Mesenchymal stem cell (in vitro differentiated cells and primary cell): ENCODE measurements around the gene ULBP1.
"Not testable (repeated sequence)": the region's sequence is repeated elsewhere in the genome, so short reads cannot be mapped to it uniquely, and the experiment has no call there.

Experiments used
- DNase-seq: peaks from one replicate; pipeline ENCODE4 v3.0.0-alpha.2; 2013
- H2AFZ ChIP-seq: one replicate; pipeline ENCODE4 v1.6.1; 2013; ENCODE audit warnings: low read depth, mild to moderate bottlenecking, control low read depth, inconsistent platforms, low read length, moderate library complexity
- H2AK5ac ChIP-seq: 2 replicates; pipeline ENCODE4 v1.6.1; 2013; ENCODE audit warnings: low read length, moderate library complexity, mild to moderate bottlenecking, inconsistent platforms; ENCODE audit not compliant: severe bottlenecking
- H2BK120ac ChIP-seq: one replicate; pipeline ENCODE4 v1.6.1; 2013; ENCODE audit warnings: low read depth, mild to moderate bottlenecking, inconsistent platforms, low read length, moderate library complexity
- H2BK12ac ChIP-seq, 2 experiments: one replicate each; pipeline ENCODE4 v1.6.1; 2013; ENCODE audit warnings: inconsistent platforms in 2 of 2, low read length in 2 of 2, mild to moderate bottlenecking in 2 of 2, moderate library complexity in 2 of 2, control low read depth in 1 of 2
- H2BK15ac ChIP-seq: one replicate; pipeline ENCODE4 v1.6.1; 2013; ENCODE audit warnings: mild to moderate bottlenecking, low read depth, inconsistent platforms; ENCODE audit not compliant: poor library complexity, severe bottlenecking
- H2BK5ac ChIP-seq: 2 replicates; pipeline ENCODE4 v1.6.1; 2013; ENCODE audit warnings: low read depth, mild to moderate bottlenecking, low read length, control low read depth, inconsistent platforms; ENCODE audit not compliant: poor library complexity, severe bottlenecking
- H3K14ac ChIP-seq, 2 experiments: one replicate each; pipeline ENCODE4 v1.6.1; 2013; ENCODE audit warnings: inconsistent platforms in 2 of 2, low read length in 2 of 2, control low read depth in 1 of 2, mild to moderate bottlenecking in 1 of 2, moderate library complexity in 1 of 2
- H3K18ac ChIP-seq, 2 experiments: one replicate each; pipeline ENCODE4 v1.6.1; 2013; ENCODE audit warnings: inconsistent platforms in 2 of 2, low read length in 2 of 2, control low read depth in 1 of 2, low read depth in 1 of 2, mild to moderate bottlenecking in 1 of 2
- H3K23ac ChIP-seq, 2 experiments: one replicate each; pipeline ENCODE4 v1.6.1; 2013; ENCODE audit warnings: inconsistent platforms in 2 of 2, low read length in 2 of 2, mild to moderate bottlenecking in 2 of 2, moderate library complexity in 2 of 2, control low read depth in 1 of 2
- H3K27ac ChIP-seq: 2 replicates; pipeline ENCODE4 v1.5.1; 2013; ENCODE audit warnings: mild to moderate bottlenecking, moderate library complexity, low read length, control low read depth, inconsistent platforms; ENCODE audit not compliant: poor library complexity, severe bottlenecking
- H3K27me3 ChIP-seq, 2 experiments: 2 replicates each; pipeline versions ENCODE4 v1.6.1 to v1.7.0; 2013; ENCODE audit warnings: low read length in 2 of 2, mild to moderate bottlenecking in 2 of 2, moderate library complexity in 2 of 2, control low read depth in 1 of 2, inconsistent platforms in 1 of 2; ENCODE audit not compliant: control insufficient read depth in 1 of 2, insufficient read depth in 1 of 2
- H3K36me3 ChIP-seq, 2 experiments: 2 replicates each; pipeline versions ENCODE4 v1.6.1 to v1.7.0; 2013; ENCODE audit warnings: low read length in 2 of 2, control low read depth in 1 of 2, inconsistent platforms in 1 of 2, low read depth in 1 of 2, mild to moderate bottlenecking in 1 of 2; ENCODE audit not compliant: insufficient read depth in 2 of 2, control insufficient read depth in 1 of 2
- H3K4ac ChIP-seq, 2 experiments: one replicate each; pipeline ENCODE4 v1.6.1; 2013; ENCODE audit warnings: inconsistent platforms in 2 of 2, low read length in 2 of 2, mild to moderate bottlenecking in 2 of 2, moderate library complexity in 2 of 2, control low read depth in 1 of 2, low read depth in 1 of 2
- H3K4me1 ChIP-seq: 2 replicates; pipeline ENCODE4 v1.6.1; 2013; ENCODE audit warnings: low read depth, low read length, control low read depth; ENCODE audit not compliant: control insufficient read depth, insufficient read depth
- H3K4me2 ChIP-seq: 2 replicates; pipeline ENCODE4 v1.6.1; 2013; ENCODE audit warnings: low read length, mild to moderate bottlenecking, inconsistent platforms; ENCODE audit not compliant: poor library complexity, severe bottlenecking
- H3K4me3 ChIP-seq, 2 experiments: 2 replicates each; pipeline versions ENCODE4 v1.5.1 to v1.7.0; 2013; ENCODE audit warnings: low read length in 2 of 2, mild to moderate bottlenecking in 2 of 2, control low read depth in 1 of 2, low read depth in 1 of 2; ENCODE audit not compliant: insufficient read depth in 1 of 2
- H3K79me1 ChIP-seq: replicated peaks from 2 replicates; pipeline ENCODE4 v1.6.1; 2013; ENCODE audit warnings: mild to moderate bottlenecking, control low read depth, low read length, inconsistent platforms; ENCODE audit not compliant: poor library complexity, severe bottlenecking
- H3K9ac ChIP-seq: 2 replicates; pipeline ENCODE4 v1.7.0; 2013; ENCODE audit warnings: mild to moderate bottlenecking, low read length, moderate library complexity
- H3K9me3 ChIP-seq: 2 replicates; pipeline ENCODE4 v1.7.0; 2013; ENCODE audit warnings: mild to moderate bottlenecking, low read length; ENCODE audit not compliant: control insufficient read depth
- H4K8ac ChIP-seq: one replicate; pipeline ENCODE4 v1.6.1; 2013; ENCODE audit warnings: inconsistent platforms, mild to moderate bottlenecking, low read length, moderate library complexity
- H4K91ac ChIP-seq: one replicate; pipeline ENCODE4 v1.6.1; 2013; ENCODE audit warnings: mild to moderate bottlenecking, low read length, inconsistent platforms
- WGBS: methylation state at CpG from one replicate; pipeline ENCODE4 v1.1.7; 2013; ENCODE audit warnings: mixed read lengths; 5-methylcytosine and 5-hydroxymethylcytosine counted together

ULBP1 gene

DNA sequence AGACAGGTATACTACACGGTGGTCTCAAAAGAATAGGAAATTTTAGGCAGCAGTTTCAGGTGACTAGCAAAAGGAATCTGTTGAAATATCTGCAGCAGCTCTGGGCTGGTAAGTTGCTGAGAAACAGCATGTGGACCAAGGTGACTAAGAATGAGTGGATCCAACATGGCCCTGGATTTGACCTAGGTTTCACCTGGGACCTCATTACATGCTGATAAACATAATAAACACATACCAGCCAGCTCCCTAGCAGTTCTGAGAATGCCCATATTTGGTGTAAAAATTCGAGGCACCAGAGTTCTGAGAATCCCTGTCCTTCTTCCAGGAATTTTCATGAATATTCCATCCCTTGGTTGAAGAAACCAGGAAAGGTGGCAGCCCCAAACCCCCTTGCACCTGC lies 10.4 kb upstream of the ULBP1 start:
- H3K9ac ChIP-seq, H2BK5ac ChIP-seq, H3K18ac ChIP-seq, H3K14ac ChIP-seq, H4K91ac ChIP-seq, H2BK15ac ChIP-seq, H4K8ac ChIP-seq, H3K27ac ChIP-seq, H3K4ac ChIP-seq, H3K36me3 ChIP-seq, H3K23ac ChIP-seq, H3K4me3 ChIP-seq, H3K4me1 ChIP-seq, DNase-seq, H3K79me1 ChIP-seq, H2AFZ ChIP-seq, H2BK12ac ChIP-seq, H3K4me2 ChIP-seq, H2AK5ac ChIP-seq, H3K9me3 ChIP-seq, H2BK120ac ChIP-seq: not testable (repeated sequence)
- H3K27me3 ChIP-seq, result peaks cover 59 to 84% of the 10 kb centered on the region in 2 experiments
- 54% methylated on average over 2 of the region's 2 CpGs for WGBS

DNA sequence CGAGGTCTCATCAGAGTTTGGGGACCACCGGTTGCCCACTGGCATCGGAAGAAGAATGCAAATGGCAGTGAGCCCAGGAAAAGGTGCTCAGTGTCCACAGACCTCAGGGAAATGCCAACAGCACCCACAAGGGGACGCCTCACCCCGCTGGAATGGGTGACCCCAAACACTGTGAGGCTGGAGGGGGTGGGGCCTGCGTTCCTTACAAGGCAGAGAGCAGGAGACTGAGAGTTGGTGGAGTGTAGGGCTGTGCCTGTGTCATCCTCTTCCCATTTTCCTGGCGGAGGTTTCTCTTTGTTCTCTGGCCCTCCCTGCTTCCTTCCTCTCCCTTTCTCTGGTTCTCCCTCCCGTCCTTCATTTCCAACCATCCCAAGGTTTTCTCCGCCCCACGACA lies 9.8 kb upstream of the ULBP1 start:
- not testable (repeated sequence) for H3K36me3 ChIP-seq, H3K9me3 ChIP-seq, H4K91ac ChIP-seq, H3K23ac ChIP-seq, H3K9ac ChIP-seq, H3K4me3 ChIP-seq, H3K27ac ChIP-seq, H2BK5ac ChIP-seq, H2BK15ac ChIP-seq, H2AFZ ChIP-seq, H3K4ac ChIP-seq, DNase-seq, H2BK12ac ChIP-seq, H3K4me2 ChIP-seq, H3K4me1 ChIP-seq, H2AK5ac ChIP-seq, H3K14ac ChIP-seq, H4K8ac ChIP-seq, H3K79me1 ChIP-seq, H2BK120ac ChIP-seq, H3K18ac ChIP-seq
- no CpG with 5 or more reads among the region's 10 CpGs for WGBS
- H3K27me3 ChIP-seq, result peaks cover 59 to 87% of the 10 kb centered on the region in 2 experiments

DNA sequence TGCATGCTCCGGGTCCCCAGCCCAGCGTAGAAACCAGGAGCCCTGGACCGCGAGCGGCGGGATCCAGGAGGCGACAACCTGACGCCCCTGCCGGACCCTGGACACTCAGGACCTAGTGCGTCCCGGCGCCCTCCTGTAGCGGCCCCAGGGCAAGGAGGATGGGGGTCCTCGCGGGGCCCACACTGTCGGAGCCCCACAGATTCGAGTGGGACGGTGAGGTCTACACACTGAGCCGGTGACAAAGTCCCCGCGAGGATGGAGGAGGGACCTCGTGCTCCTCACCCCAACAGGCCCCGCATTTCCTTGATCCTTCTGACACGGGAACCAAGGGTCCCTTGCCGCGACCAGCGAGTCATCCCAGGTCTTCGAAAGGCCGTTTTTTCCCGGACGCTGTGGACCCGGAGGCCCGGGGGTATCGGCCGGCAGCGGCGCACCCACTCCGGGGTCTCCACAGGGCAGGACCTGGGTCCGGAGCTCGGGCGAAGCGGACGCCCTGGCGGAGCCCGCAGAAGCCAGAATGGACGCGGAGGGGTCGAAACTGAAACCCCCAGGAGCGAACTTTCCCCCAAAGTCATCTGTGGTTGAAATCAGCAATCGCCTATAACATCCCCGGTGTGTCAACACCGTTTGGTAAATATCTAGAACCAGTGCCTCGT lies 9.3 kb upstream of the ULBP1 start:
- not testable (repeated sequence) for H3K4me2 ChIP-seq, H3K23ac ChIP-seq, H3K9me3 ChIP-seq, H3K4me3 ChIP-seq, H4K91ac ChIP-seq, H3K14ac ChIP-seq, H3K27ac ChIP-seq, H2BK120ac ChIP-seq, H2AFZ ChIP-seq, H3K9ac ChIP-seq, H2AK5ac ChIP-seq, H2BK12ac ChIP-seq, H3K36me3 ChIP-seq, H4K8ac ChIP-seq, H3K4me1 ChIP-seq, H3K18ac ChIP-seq, H2BK5ac ChIP-seq, DNase-seq, H3K4ac ChIP-seq, H3K79me1 ChIP-seq, H2BK15ac ChIP-seq
- WGBS, result 13% methylated on average over 14 of the region's 53 CpGs
- peaks cover 65 to 89% of the 10 kb centered on the region in 2 experiments for H3K27me3 ChIP-seq

DNA sequence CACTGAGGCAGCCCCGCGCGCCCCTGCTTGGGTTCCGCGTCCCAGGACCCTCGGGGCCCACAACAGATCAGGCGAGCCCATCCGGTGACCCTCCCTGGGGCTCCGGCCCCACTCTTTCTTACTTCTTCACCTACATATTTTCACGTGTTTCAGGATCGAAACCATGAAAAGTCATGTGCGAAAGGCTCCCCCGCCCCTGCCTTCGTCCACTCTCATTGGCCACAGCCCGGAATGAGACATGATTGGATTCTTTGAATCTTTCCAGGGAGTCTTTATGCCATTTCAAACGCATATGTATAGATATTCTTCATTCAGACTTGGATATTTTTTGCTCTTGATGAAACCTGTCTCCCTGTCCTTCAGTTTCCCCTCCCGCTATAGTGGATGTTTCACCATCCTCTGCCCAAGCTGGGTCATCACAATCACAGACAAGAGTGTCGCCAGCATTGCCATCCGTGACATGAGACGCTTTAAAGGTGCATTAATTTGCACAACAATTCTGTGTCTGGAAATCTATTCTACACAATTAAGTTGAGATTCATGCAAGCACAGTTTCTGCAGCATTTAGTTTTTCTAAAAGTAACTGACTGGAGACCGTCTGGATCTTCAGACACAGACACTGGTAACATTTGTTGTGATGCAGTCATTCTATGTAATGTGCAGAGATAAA lies 8.6 kb upstream of the ULBP1 start:
- H3K4me2 ChIP-seq, H2BK12ac ChIP-seq, H3K4me3 ChIP-seq, H2BK15ac ChIP-seq, H3K79me1 ChIP-seq, H3K9me3 ChIP-seq, H3K4ac ChIP-seq, H2BK120ac ChIP-seq, H3K23ac ChIP-seq, H3K27ac ChIP-seq, H4K91ac ChIP-seq, H3K9ac ChIP-seq, H2BK5ac ChIP-seq, H4K8ac ChIP-seq, H3K14ac ChIP-seq, H3K18ac ChIP-seq, H2AFZ ChIP-seq, H3K4me1 ChIP-seq, DNase-seq, H3K36me3 ChIP-seq, H2AK5ac ChIP-seq: not testable (repeated sequence)
- H3K27me3 ChIP-seq, result peaks cover 64 to 91% of the 10 kb centered on the region in 2 experiments
- 18% methylated on average over 9 of the region's 21 CpGs for WGBS
